Panc1 (cell line): ENCODE measurements around the gene OR51V1. TPM values are rescaled to one million over a fixed set of nuclear protein-coding genes. Genes with fewer than 3 reads are reported as not detected.

ENCODE experiments used
- ATAC-seq: fragments of 200-7000 bp; cut with Tn5 transposase; 2 replicates; pipeline ENCODE4 v1.9.1; 2020; ENCODE audit warnings: mild to moderate bottlenecking, moderate library complexity
- BruUV-seq: library from RNA; stranded (reverse); fragments of 400-500 nt; replicated peaks from 2 replicates; lab custom pipeline; 2021; lab: Mats Ljungman, UMichigan
- CTCF ChIA-PET: fragments of 300-600 bp; sonication (Branson Sonifier 250); formaldehyde crosslinking; loops from one replicate; lab custom pipeline; 2022; ENCODE audit warnings: antibody characterized with exemption; lab: Charles Lee
- POLR2A ChIA-PET: fragments of 300-600 bp; sonication (Branson Sonifier 250); formaldehyde crosslinking; loops from one replicate; lab custom pipeline; 2022; ENCODE audit warnings: antibody characterized with exemption; lab: Charles Lee
- DNase-seq: peaks from one replicate; pipeline ENCODE4 v3.0.0-alpha.2; 2010; ENCODE audit warnings: low read depth, low spot score
- H3K27ac ChIP-seq: 2 replicates; pipeline ENCODE4 v1.5.1; 2011; ENCODE audit warnings: mild to moderate bottlenecking, low read length, inconsistent platforms
- H3K27me3 ChIP-seq: fragments of 200-500 bp; sonication (Bioruptor generic); 2 replicates; pipeline ENCODE4 v1.6.0; 2014; ENCODE audit warnings: low read length, inconsistent platforms; ENCODE audit not compliant: control insufficient read depth, insufficient read depth
- H3K36me3 ChIP-seq: fragments of 200-500 bp; sonication (Bioruptor generic); 2 replicates; pipeline ENCODE4 v1.5.1; 2014; ENCODE audit warnings: inconsistent platforms, mild to moderate bottlenecking, low read length, moderate library complexity; ENCODE audit not compliant: control insufficient read depth, insufficient read depth
- H3K4me1 ChIP-seq: 2 replicates; pipeline ENCODE4 v1.5.1; 2011; ENCODE audit warnings: inconsistent platforms, mild to moderate bottlenecking, low read length, moderate library complexity; ENCODE audit not compliant: control insufficient read depth, insufficient read depth
- H3K4me3 ChIP-seq, 2 experiments: 2 replicates each; pipeline ENCODE4 v1.5.1; 2011 to 2012; ENCODE audit warnings: low read depth in 2 of 2, low read length in 2 of 2, mild to moderate bottlenecking in 2 of 2, inconsistent platforms in 1 of 2, moderate library complexity in 1 of 2
- H3K9me3 ChIP-seq: fragments of 200-500 bp; sonication (Bioruptor generic); 2 replicates; pipeline ENCODE4 v1.5.1; 2014; ENCODE audit warnings: low read depth, mild to moderate bottlenecking, inconsistent platforms, low read length, moderate library complexity; ENCODE audit not compliant: control insufficient read depth, insufficient read depth
- POLR2AphosphoS5 ChIP-seq: IDR thresholded peaks from 2 replicates; pipeline ENCODE4 v1.6.1; 2012; ENCODE audit warnings: mild to moderate bottlenecking, low read depth, low read length, moderate library complexity
- REST ChIP-seq, 2 experiments: IDR thresholded peaks; 2 replicates each; pipeline ENCODE4 v1.6.1; 2011 to 2012; ENCODE audit warnings: low read depth in 2 of 2, control low read depth in 1 of 2, low read length in 1 of 2, mild to moderate bottlenecking in 1 of 2, moderate library complexity in 1 of 2; ENCODE audit not compliant: insufficient read depth in 1 of 2
- SIN3A ChIP-seq: IDR thresholded peaks from 2 replicates; pipeline ENCODE4 v1.6.1; 2012; ENCODE audit warnings: low read depth, mild to moderate bottlenecking, low read length, moderate library complexity, borderline replicate concordance; ENCODE audit not compliant: insufficient read depth
- TCF7L2 ChIP-seq: IDR thresholded peaks from 2 replicates; pipeline ENCODE4 v1.6.1; 2011; ENCODE audit warnings: mild to moderate bottlenecking, low read depth, low read length, inconsistent platforms
- in situ Hi-C: cut with HindIII; loops from 2 replicates; pipeline ENCODE4 v1.10.0; 2016; ENCODE audit warnings: low sequenced_read_pairs, low pct_unique_long_range_greater_than_20kb
- intact Hi-C: fragments of 100-400 bp; cut with micrococcal nuclease; formaldehyde crosslinking; loops from one replicate; pipeline ENCODE4 v1.10.0; 2022; ENCODE audit not compliant: unreplicated experiment
- total RNA-seq: library from RNA; stranded (reverse); gene quantifications from one replicate; pipeline ENCODE4 v1.2.1, GENCODE V29; 2021; ENCODE audit not compliant: unreplicated experiment
- TF ChIP-seq, protein P1 (sequence below): fragments of 450-650 bp; IDR thresholded peaks from 2 replicates; pipeline ENCODE4 v1.5.1; 2017; ENCODE audit warnings: mild to moderate bottlenecking

OR51V1 gene
- total RNA-seq, 1 experiment from 2014 or later: not detected

- Histone ChIP-seq H3K27ac (no peak overlapping the region), H3K4me1 (no peaks in the 10 kb centered on the region), H3K36me3 (no peaks in the 10 kb centered on the region), H3K4me3 (no peak overlapping the region), H3K9me3 (no peaks in the 10 kb centered on the region), H3K27me3 (peaks cover 2% of the 10 kb centered on the region; the same call in 1 of the 2 replicates)
- no TSS peak for BruUV-seq
- in situ Hi-C loops (no loop called here), intact Hi-C loops (no loop called here)
- TF ChIP-seq REST (IDR thresholded peaks at IDR 0.05; ENCODE audit: insufficient read depth in 1 of 2, low read depth in 2 of 2, low read length in 1 of 2) (no peak), POLR2AphosphoS5 (no peak), SIN3A (no peak), TCF7L2 (no peak)
- TF ChIP-seq, protein P1, sequence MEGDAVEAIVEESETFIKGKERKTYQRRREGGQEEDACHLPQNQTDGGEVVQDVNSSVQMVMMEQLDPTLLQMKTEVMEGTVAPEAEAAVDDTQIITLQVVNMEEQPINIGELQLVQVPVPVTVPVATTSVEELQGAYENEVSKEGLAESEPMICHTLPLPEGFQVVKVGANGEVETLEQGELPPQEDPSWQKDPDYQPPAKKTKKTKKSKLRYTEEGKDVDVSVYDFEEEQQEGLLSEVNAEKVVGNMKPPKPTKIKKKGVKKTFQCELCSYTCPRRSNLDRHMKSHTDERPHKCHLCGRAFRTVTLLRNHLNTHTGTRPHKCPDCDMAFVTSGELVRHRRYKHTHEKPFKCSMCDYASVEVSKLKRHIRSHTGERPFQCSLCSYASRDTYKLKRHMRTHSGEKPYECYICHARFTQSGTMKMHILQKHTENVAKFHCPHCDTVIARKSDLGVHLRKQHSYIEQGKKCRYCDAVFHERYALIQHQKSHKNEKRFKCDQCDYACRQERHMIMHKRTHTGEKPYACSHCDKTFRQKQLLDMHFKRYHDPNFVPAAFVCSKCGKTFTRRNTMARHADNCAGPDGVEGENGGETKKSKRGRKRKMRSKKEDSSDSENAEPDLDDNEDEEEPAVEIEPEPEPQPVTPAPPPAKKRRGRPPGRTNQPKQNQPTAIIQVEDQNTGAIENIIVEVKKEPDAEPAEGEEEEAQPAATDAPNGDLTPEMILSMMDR: no peak
- ChIA-PET CTCF (no interaction called here), POLR2A (no interaction called here)
- no peak for DNase-seq
- no peak for ATAC-seq
Measured at GRCh38 chr11:5238486-5238885, 38.0 kb upstream of the OR51V1 start.

DNA sequence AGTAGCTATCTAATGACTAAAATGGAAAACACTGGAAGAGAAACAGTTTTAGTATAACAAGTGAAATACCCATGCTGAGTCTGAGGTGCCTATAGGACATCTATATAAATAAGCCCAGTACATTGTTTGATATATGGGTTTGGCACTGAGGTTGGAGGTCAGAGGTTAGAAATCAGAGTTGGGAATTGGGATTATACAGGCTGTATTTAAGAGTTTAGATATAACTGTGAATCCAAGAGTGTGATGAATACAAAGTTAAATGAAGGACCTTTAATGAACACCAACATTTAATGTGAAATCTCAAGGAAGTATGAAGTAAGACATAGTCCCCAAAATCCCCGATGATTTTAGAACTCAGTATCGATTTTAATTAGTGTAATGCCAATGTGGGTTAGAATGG lies 36.9 kb upstream of the OR51V1 start:
- in situ Hi-C loops: no loop called here
- H3K4me3 ChIP-seq: no peak overlapping the region

More for the DNA sequence above, 36.9 kb upstream of the OR51V1 start:
- POLR2A ChIA-PET: no interaction called here
- peaks cover 2% of the 10 kb centered on the region; the same call in 1 of the 2 replicates for H3K27me3 ChIP-seq
- H3K9me3 ChIP-seq: no peaks in the 10 kb centered on the region
- ATAC-seq: no peak
- no TSS peak for BruUV-seq
- no peak overlapping the region for H3K27ac ChIP-seq
- intact Hi-C loops: no loop called here
- no peaks in the 10 kb centered on the region for H3K4me1 ChIP-seq
- DNase-seq: no peak
- CTCF ChIA-PET: no interaction called here
- no peaks in the 10 kb centered on the region for H3K36me3 ChIP-seq
- TF ChIP-seq TCF7L2 (no peak), REST (IDR thresholded peaks at IDR 0.05; ENCODE audit: insufficient read depth in 1 of 2, low read depth in 2 of 2, low read length in 1 of 2) (no peak), SIN3A (no peak), POLR2AphosphoS5 (no peak)
- TF ChIP-seq, protein P1: no peak
